GM19395 (cell line): ENCODE results near the gene FAR2.
"Not testable (repeated sequence)": the region's sequence is repeated elsewhere in the genome, so short reads cannot be mapped to it uniquely, and the experiment has no call there.

Experiments used
- ATAC-seq: cut with Tn5 transposase; IDR thresholded peaks from one replicate; pipeline ENCODE4 v1.9.1; 2021; ENCODE audit warnings: mild to moderate bottlenecking, moderate library complexity; ENCODE audit not compliant: unreplicated experiment

FAR2 gene

DNA sequence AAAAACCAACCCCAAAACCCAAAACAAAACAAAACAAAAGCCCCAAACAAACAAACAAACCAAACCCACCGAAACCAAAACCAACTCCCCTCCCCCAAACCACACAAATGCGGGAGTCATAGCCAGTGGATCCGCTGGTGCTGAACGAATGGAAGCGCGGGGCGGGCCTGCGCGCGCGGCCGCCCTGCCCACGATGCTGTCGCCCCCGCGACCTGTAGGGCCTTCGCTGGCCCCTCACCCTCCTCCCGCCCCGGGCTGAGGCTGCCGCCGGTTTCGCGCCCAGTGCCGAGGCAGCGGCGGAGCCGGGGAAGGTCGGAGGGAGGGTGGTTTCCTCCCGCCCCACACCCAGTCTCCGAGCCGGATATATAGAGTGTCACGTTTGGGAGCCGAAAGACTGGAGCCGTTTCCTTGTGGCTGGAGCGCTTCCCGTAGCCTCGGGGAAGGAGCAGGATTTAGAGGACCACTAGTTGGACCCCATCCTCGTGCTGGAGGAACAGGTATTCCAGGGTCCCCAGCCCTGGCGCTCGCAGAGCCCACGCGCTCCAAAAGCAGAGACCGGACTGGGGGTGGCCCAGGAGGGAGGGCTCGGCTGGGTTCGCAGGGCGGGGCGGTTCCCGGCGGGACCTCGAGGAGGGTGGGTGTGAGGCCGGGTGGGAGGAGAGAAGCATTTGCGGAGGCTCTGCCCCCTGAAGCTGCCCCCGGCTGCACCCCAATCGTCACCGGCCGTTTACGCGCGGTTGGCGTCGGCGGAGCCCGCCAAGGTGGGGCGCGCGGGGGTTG, at the start of gene FAR2:
TSS of gene FAR2 (plus strand) at position 368 of the 780 bp plus-strand sequence. CDS start 121,172 bp downstream, outside the sequence.
- ATAC-seq: peak; percentile 60

DNA sequence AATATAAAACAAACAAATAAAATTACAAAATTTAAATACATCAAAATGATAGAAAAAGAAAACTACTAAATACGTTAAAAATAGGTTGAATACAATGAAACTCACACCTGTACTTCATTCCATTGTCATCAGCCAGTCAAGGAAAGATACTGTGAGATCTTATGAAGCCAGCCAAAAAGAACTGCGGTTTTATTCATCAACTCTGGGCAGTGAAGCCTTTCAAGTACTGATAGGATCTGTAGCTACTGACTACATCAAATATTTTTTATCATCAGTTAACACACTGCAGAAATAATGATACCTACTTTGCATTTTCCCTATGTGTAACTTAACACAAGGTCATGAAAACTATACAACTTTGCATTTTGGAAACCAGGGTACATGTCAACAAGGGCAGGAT, 46.3 kb upstream of the FAR2 start:
- no peak for ATAC-seq

DNA sequence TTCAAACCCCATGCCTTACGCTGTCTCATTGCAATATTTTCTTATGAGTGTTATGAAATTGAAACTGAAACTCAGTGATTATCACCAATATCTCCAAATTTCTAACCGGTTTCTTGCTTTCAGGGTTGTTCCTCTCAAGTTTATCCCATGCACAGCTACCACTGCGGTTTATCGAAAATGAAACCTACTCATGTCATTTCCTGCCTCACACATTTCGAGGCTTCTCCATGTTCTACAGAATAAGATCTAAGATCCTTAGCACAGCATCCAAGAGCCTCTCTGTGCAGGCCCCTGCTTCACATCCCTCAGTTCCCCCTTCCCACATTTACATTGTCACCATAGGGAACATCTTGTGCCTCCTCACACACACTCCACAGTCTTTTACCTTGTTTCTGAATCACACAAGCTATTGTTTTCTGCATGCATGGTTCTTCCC, 45.5 kb upstream of the FAR2 start:
- peak; percentile 99 for ATAC-seq

DNA sequence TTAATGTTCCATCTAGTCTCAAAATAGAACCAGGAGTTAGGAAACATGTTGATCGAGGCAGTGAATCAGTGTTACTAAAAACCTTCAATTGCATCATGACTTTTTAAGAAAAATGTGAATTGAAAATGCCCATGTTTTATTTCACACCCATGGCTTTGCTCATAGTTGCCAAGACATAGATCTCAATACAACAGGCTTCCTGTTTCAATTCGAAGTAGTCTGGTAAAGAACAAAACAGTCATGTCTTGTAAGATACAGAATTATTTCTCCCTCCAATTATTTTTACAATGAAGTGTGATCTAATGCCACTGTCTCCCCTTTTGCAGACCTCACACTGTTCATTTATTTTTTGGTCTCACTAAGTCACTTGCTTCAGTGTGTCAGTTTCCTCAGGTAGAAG, 44.6 kb upstream of the FAR2 start:
- ATAC-seq: no peak

DNA sequence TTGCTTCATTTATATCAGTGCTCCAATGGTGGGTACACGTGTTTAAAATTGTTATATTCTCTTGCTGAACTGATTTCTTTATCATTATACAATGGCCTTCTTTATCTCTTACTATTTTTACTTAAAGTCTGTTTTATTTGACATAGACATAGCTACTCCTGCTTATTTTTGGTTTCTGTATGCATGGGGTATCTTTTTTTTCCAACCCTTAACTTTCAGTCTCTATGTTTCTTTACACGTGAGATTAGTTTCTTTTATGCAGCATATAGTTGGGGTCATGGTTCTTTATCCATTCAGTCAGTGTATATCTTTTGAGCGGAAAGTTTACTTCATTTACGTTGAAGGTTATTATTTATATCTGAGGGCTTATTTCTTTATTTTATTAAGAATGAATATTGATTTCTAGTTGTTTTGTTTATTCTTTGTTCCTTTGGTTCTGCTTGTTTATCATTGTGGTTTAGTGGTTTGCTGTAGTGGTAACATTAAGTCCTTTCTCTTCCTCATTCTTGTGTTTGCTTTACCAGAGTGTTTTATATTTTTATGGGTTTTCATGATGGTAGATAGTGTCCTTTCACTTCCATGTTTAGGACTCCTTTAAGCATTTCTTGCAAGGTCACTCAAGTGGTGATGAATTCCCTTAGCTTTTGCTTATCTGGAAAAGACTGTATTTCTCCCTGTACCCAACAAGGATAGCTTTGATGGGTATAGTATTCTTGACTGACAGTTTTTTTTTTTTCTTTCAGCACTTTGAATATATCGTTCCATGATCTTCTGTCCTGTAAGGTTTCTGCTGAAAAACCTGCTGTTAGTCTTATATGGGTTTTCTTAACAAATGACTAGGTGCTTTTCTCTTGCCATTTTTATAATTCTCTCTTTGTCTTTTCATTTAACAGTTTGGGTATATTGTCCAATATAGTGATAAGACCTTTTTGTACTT, 38.3 kb upstream of the FAR2 start:
- peak; percentile 97 for ATAC-seq

DNA sequence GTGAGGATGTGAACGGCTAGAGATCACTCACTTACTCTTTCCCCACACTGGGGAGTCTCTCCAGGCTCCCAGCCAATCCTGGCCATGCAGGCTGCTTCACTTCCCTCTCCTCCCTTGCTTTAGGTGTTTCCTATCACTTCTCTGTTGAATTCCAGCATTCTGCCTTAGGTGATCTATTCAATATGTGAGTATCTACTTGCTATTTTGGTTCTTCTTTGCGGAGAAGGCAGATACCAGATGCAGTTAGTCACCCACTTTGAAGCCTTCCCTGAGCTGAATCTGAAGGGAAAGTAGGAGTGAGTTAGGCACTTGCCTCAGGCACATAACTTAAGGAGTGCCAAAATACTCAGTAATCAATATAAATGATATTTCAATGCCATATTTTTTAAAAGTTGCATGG, 36.0 kb upstream of the FAR2 start:
- ATAC-seq: no peak

DNA sequence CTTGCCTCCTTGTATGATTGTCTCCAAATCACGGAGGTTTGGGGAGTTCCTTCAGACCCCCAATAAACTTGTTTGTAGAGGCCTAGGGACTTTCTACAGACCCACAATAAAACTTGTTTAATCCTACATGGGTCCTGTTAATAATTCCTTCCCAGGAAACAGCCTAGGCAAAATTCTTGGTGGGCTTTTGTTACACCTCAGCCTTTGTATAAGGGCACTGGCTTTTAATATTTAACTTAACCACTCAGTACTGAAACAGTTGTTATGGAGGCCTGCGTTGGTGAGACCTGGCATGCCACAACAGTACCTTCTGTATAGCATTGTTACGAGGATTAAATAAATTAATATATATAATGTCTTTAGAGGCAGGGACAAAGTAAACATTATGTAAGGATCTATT, 32.7 kb upstream of the FAR2 start:
- no peak for ATAC-seq

DNA sequence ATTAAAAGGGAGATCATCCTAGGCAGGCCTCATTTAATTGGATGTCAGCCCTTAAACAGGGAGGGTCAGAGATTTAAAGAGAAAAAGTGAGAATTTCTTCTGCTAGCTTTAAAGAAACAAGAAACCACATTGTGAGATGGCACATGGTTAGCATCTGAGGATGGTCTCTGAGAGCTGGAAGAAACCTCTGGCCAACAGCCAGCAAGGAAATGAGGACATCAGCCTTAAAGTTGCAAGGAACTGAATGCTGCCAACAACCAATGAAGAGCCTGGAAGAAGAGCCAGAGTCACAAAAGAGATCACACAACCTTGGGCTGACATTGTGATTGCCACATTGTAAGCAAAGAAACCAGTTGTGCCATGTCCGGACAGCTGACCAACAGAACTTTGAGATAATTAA, 17.5 kb upstream of the FAR2 start:
- no peak for ATAC-seq

DNA sequence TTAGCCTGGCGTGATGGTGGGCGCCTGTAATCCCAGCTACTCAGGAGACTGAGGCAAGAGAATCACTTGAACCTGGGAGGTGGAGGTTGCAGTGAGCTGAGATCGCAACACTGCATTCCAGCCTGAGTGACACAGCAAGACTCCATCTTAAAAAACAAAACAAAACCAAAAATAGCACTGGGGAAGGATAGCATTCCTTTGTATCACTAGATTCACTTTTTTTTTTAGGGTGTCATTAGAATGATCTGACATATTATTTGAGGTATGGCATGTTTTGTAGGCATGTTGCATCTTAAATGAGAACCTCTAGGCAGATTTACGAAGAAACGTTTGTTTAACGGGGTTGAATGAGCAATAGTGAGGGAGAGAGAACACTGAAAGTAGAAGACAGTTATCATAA, 16.8 kb upstream of the FAR2 start:
- ATAC-seq: no peak

DNA sequence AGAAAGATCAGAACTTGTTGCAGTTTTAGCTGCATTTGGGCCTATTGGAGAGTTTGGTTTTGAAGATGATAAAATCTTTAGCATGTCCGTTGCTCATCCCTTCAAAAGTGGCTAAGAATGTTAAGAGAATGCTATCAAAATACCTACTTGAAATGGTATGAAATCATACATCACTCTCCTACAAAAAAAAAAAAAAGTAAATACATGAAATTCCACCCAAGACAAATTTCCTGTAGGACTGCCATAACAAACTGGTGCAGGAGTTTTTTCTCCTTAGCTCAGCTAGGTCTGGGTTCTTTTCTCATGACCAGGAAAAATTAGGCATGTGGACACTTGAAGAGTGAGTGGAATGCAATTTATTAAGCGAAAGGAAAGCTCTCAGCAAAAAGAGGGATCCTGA, 15.9 kb upstream of the FAR2 start:
- ATAC-seq: no peak

DNA sequence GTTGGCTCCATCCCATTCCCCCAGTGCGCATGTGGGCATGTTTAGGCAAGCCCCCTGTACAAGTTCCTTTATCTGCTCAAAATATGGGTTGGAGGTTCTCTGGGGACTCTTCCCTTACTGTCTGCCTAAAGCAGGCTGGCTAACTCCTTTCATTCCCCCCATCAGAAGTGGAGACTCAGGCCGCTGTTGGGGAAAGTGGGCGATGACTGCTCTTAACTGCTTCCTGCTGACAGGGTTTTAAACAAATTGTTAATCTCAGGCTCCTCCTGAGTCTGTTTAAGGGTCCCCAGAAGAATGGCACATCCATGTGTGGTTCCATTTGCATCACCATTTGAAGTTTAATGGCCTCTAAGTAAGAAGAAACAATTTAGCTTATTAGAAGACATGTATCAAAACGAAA, 15.4 kb upstream of the FAR2 start:
- ATAC-seq: no peak

DNA sequence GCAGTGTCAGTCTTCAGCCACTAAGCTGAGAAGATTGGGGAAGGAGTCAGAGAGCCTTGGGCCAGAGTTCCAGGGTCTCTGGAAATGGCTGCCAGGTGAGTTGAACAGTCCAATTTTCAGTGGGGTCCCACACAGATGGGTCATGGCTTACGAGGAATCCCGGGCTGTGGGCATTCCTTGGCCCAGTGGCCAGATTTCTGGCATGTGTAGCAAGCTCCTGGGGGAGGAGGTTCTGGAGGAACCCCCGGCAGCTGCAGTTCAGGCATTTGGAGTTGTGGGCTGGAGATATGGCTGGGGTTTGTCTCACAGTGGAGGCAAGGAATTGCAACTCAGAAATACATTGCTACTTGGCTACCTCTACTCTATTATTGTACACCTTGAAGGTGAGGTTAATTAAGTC, 10.8 kb upstream of the FAR2 start:
- ATAC-seq: not testable (repeated sequence)

DNA sequence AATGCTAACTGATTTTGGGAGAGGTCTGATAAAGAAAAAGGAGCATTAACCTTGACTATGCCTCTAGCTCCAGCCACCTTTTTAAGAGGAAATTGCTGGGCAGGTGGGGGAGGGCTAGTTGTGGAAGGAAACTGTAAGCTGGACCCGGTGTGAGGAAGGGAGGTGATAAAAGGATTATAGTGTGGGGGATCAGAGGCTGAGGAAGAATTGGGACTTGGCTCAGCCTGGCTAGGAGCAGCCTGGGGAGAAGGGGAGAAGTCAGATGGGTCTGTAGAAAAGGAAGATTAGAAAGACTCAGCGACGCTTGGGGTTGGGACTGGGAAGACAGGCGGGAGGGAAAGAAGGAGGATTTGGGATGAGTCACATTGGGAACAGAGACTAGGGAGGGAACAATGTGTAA, 10.2 kb upstream of the FAR2 start:
- ATAC-seq: not testable (repeated sequence)

DNA sequence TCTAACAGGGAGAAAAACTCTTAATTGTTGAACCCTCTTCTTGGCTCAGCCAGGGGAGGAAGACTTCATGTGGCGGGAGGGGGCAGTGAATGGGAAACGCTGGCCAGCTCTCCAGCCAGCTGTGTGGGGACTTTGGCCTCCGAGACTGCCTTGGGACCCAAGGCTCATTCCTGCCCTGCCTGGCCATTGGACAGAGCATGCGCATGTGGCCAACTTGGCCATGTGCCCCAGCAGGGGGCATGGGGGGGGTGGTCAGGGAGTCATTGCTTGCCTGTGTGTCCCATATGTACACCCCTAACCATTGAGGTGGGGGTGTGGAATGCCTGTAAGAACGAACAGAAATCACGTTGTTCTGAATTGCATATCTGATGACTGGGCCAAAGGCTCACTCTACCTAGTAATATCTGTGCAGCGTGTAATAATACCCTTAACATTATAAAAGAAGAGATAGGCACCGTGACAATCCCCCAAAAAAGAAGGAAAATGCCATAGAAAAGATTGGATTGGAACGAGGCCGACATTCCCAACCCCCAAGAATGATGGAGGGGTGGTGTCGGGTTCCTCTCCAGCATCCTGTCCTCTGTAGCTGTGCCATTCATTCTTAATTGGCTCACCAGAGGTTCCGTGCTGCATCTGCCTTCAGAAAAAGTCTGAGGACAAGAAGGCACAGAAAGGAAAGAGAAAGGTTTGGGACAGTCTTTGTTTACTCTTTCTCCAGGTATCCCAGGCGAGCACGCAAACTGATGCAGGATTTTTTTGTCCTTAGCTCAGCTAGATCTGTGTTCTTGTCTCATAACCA, 3.5 kb upstream of the FAR2 start:
- ATAC-seq: no peak

DNA sequence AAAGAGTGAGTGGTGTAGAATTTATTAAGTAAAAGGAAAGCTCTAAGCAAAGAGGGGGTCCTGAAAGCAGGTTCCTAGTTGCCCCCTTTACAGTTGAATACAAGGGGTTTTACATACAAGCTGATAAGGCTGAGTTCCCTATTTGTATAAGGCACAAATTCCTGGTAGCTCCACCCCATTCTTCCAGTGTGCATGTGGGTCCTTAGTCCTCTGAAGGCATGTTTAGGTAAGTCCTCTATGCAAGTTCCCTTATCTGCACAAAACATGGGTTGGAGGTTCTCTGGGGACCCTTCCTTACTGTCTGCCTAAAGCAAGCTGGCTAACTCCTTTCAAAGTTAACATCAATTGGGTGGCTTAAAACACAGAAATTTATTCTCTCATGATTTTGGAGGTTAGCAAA, 2.9 kb upstream of the FAR2 start:
- ATAC-seq: no peak

DNA sequence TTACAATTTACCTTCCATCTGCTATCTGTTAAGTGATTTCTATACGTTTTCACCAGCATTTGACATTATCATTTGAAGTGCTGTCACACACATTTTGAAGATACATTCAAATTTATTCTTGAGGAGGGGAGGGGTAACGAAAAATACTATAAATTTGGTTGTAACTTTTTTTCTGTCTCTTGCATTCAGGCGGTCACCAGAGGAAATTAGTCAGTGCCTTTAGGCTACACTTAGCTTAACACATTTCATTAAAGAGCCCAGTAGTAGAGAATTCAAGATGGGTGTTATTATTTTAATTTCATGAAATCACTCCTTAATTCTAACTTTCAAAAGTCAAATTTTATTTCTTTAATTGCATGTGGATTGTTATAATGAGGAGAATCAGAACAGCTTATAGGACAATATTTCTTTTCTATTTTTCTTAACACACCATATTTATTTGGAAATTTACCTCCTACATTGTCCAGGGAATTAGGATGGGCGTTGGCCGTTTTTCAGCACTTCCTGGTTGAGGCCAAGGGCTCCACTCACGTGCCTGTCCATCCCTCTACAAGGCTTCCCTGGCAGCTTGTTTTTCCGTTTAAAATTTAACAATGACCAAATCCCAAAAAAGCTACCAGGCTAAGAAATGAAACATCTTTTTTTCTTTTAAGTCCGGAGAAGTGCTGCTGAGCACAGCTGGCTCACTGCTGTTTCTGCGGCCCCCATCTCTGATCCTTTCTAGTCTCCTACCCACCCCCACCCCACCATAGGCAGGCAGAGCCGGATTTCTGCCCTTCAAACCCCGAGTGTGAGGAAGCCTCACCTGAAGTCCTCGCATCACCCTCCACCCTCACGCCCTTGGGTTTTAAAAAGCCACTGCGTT, 1.1 kb upstream of the FAR2 start:
- no peak for ATAC-seq

DNA sequence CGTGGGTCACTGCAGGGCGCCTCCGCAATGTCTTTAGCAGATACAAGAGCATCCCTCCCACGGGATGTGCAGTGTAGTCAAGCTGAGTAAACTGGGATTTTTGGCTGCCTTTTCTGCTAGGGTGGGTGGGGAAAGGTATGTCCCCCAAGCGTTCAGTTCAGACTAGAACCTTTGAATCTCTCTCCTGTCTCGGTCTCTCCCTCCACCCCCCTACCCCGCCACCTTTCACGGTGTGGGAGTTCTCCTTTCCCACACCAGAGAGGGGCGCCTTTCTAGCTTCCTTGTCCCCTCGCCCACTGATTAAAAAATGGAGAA, 525 bp upstream of the FAR2 start:
- peak; percentile 8 for ATAC-seq

DNA sequence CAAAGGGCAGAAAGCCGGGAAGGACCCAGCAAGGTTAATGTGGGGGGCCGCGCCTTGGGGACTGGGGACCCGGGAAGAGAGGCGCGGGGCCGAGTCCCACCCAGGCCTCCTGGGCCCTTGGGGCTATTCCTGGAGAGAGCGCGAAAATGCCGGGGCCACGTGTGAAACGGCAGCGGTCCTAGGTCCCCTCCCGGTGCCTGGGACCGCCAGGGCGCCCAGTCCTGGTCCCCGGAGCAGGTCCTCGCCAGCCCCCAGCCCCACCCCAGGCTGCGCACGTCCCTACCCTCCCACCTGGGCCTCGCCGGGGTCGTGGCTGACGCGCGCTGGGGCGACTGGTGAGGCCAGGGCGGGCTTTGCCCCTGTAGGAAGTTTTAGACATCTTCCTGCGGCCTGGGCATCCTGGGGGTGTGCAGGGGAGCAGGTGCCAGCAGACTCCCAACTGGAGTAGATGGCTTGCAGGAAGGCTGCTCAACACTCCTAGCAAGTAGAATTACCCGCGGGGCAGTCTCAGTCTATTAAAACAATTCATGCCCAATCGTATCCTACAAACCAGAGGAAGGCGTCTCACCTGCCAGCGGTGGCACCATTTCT, 708 bp downstream of the FAR2 start:
- ATAC-seq: peak; percentile 19

DNA sequence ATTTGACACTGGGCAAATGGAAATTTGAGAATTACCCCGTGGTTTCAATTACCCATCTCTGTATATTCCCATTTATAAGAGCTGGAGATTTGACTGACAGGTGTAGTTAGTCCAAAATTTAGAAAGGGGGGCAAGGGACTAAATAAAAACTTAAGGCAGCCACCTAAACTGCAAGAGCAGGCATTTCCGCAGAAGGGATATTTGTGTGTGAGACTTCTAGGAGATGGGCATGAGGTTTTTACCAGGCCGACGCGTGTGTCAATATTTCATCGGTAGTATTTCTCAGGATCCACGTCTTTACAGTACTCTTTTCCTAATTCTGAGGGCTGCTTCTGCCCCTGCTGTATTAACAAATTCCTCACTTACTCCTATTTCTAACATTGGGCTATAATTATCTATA, 1.4 kb downstream of the FAR2 start:
- ATAC-seq: no peak
